IMR-90 (cell line): ENCODE measurements around the gene RTBDN. TPM values are rescaled to one million over a fixed set of nuclear protein-coding genes. Genes with fewer than 3 reads are reported as not detected.

Experiments used
- ATAC-seq: fragments of 200-7000 bp; cut with Tn5 transposase; 2 replicates; pipeline ENCODE4 v1.9.1; 2020; ENCODE audit warnings: low read depth, mild to moderate bottlenecking, moderate library complexity
- BruUV-seq: library from RNA; stranded (reverse); fragments of 400-500 nt; replicated peaks from 2 replicates; lab custom pipeline; 2021; lab: Mats Ljungman, UMichigan
- CTCF ChIA-PET: fragments of 300-600 bp; formaldehyde crosslinking; extraction: SDS; loops from one replicate; lab custom pipeline; 2021; ENCODE audit warnings: antibody characterized with exemption; lab: Yijun Ruan, JAX
- POLR2A ChIA-PET: fragments of 300-600 bp; sonication (Branson Sonifier 250); formaldehyde crosslinking; loops from one replicate; lab custom pipeline; 2022; ENCODE audit warnings: antibody characterized with exemption; ENCODE audit not compliant: unreplicated experiment; lab: Charles Lee
- DNase-seq: peaks from one replicate; pipeline ENCODE4 v3.0.0; 2013
- H2AFZ ChIP-seq: replicated peaks from 2 replicates; pipeline ENCODE3; 2013; ENCODE audit warnings: low read length, mild to moderate bottlenecking; ENCODE audit not compliant: poor library complexity
- H2AK5ac ChIP-seq: 2 replicates; pipeline ENCODE4 v1.6.1; 2013; ENCODE audit warnings: low read depth, low read length, inconsistent platforms
- H2AK9ac ChIP-seq: replicated peaks from 2 replicates; pipeline ENCODE3; 2013; ENCODE audit warnings: mild to moderate bottlenecking, low read depth, low read length, moderate library complexity; ENCODE audit not compliant: poor library complexity
- H2BK120ac ChIP-seq: 2 replicates; pipeline ENCODE4 v1.6.1; 2013; ENCODE audit warnings: low read depth, low read length, inconsistent platforms
- H2BK15ac ChIP-seq: 3 replicates; pipeline ENCODE4 v1.6.1; 2013; ENCODE audit warnings: low read depth, low read length, inconsistent platforms
- H2BK20ac ChIP-seq: 2 replicates; pipeline ENCODE4 v1.6.1; 2013; ENCODE audit warnings: low read depth, mild to moderate bottlenecking, inconsistent platforms, low read length, moderate library complexity
- H2BK5ac ChIP-seq: 2 replicates; pipeline ENCODE4 v1.6.1; 2013; ENCODE audit warnings: mild to moderate bottlenecking, low read depth, low read length, inconsistent platforms; ENCODE audit not compliant: poor library complexity, severe bottlenecking
- H3K14ac ChIP-seq: replicated peaks from 2 replicates; pipeline ENCODE4 v1.6.1; 2013; ENCODE audit warnings: low read depth, low read length, inconsistent platforms
- H3K18ac ChIP-seq: 2 replicates; pipeline ENCODE4 v1.6.1; 2013; ENCODE audit warnings: low read depth, low read length, control low read depth
- H3K23ac ChIP-seq: 2 replicates; pipeline ENCODE4 v1.6.1; 2013; ENCODE audit warnings: low read depth, low read length, inconsistent platforms
- H3K27ac ChIP-seq: 2 replicates; pipeline ENCODE4 v1.5.1; 2013; ENCODE audit warnings: mild to moderate bottlenecking, control low read depth, low read length; ENCODE audit not compliant: insufficient read depth
- H3K27me3 ChIP-seq: 2 replicates; pipeline ENCODE4 v1.6.1; 2013; ENCODE audit warnings: low read length; ENCODE audit not compliant: control insufficient read depth, insufficient read depth
- H3K36me3 ChIP-seq: 2 replicates; pipeline ENCODE4 v1.6.1; 2013; ENCODE audit warnings: low read length, mixed read lengths; ENCODE audit not compliant: control insufficient read depth, insufficient read depth
- H3K4ac ChIP-seq: 2 replicates; pipeline ENCODE4 v1.6.1; 2013; ENCODE audit warnings: low read depth, low read length, inconsistent platforms
- H3K4me1 ChIP-seq: 2 replicates; pipeline ENCODE4 v1.6.1; 2013; ENCODE audit warnings: low read length, mixed read lengths; ENCODE audit not compliant: control insufficient read depth, insufficient read depth
- H3K4me2 ChIP-seq: 2 replicates; pipeline ENCODE4 v1.6.1; 2013; ENCODE audit warnings: low read depth, mild to moderate bottlenecking, control low read depth, low read length, moderate library complexity
- H3K4me3 ChIP-seq: 2 replicates; pipeline ENCODE4 v1.5.1; 2013; ENCODE audit warnings: low read depth, mild to moderate bottlenecking, control low read depth, low read length, moderate library complexity; ENCODE audit not compliant: insufficient read depth
- H3K56ac ChIP-seq: 2 replicates; pipeline ENCODE4 v1.6.1; 2013; ENCODE audit warnings: low read length, inconsistent platforms; ENCODE audit not compliant: insufficient read depth; ENCODE audit errors: extremely low read depth
- H3K79me1 ChIP-seq, 2 experiments: 2 replicates each; pipeline ENCODE4 v1.6.1; 2013; ENCODE audit warnings: low read length in 2 of 2, inconsistent platforms in 1 of 2, low read depth in 1 of 2
- H3K9ac ChIP-seq: 2 replicates; pipeline ENCODE4 v1.6.1; 2013; ENCODE audit warnings: low read depth, low read length, control low read depth
- H3K9me1 ChIP-seq: 2 replicates; pipeline ENCODE4 v1.6.1; 2013; ENCODE audit warnings: low read length, inconsistent platforms; ENCODE audit not compliant: insufficient read depth
- H3K9me3 ChIP-seq: 2 replicates; pipeline ENCODE4 v1.6.1; 2013; ENCODE audit warnings: low read length; ENCODE audit not compliant: control insufficient read depth, insufficient read depth
- H4K20me1 ChIP-seq: 2 replicates; pipeline ENCODE4 v1.6.1; 2013; ENCODE audit warnings: low read length, inconsistent platforms; ENCODE audit not compliant: insufficient read depth
- H4K5ac ChIP-seq: 2 replicates; pipeline ENCODE4 v1.6.1; 2013; ENCODE audit warnings: mild to moderate bottlenecking, low read depth, low read length, control low read depth
- H4K8ac ChIP-seq, 2 experiments: 2 replicates each; pipeline ENCODE4 v1.6.1; 2013; ENCODE audit warnings: low read depth in 2 of 2, low read length in 2 of 2, control low read depth in 1 of 2, inconsistent platforms in 1 of 2
- H4K91ac ChIP-seq: 2 replicates; pipeline ENCODE4 v1.6.1; 2013; ENCODE audit warnings: low read depth, low read length, inconsistent platforms; ENCODE audit not compliant: insufficient read depth
- BHLHE40 ChIP-seq: fragments of 150-350 bp; IDR thresholded peaks from 2 replicates; pipeline ENCODE4 v1.6.1; 2016; ENCODE audit warnings: mild to moderate bottlenecking, low read depth, low read length
- FOS ChIP-seq: fragments of 150-350 bp; IDR thresholded peaks from 2 replicates; pipeline ENCODE4 v1.6.1; 2016; ENCODE audit warnings: low read depth, low read length
- MAZ ChIP-seq: IDR thresholded peaks from 2 replicates; pipeline ENCODE4 v1.6.1; 2012; ENCODE audit warnings: low read depth, mild to moderate bottlenecking, low read length, improper control_type of control experiment, moderate library complexity, borderline replicate concordance
- WGBS, 2 experiments: methylation state at CpG; one replicate each; pipeline versions ENCODE4 v1.1.5 to v1.1.7; 2013; ENCODE audit warnings: missing lambda C conversion rate in 2 of 2; ENCODE audit not compliant: insufficient read length in 1 of 2; ENCODE audit errors: extremely low coverage in 2 of 2; 5-methylcytosine and 5-hydroxymethylcytosine counted together
- dilution Hi-C: fragments of 300-500 bp; cut with HindIII; formaldehyde crosslinking; loops from one replicate; pipeline ENCODE4 v1.14.3; 2018; ENCODE audit warnings: low sequenced_read_pairs; ENCODE audit not compliant: unreplicated experiment
- in situ Hi-C: fragments of 300-500 bp; cut with MboI; formaldehyde crosslinking; loops from 3 replicates; pipeline ENCODE4 v1.14.3; 2019; ENCODE audit warnings: low sequenced_read_pairs, inconsistent platforms, mixed read lengths
- intact Hi-C: fragments of 100-400 bp; cut with micrococcal nuclease; formaldehyde crosslinking; loops from 2 replicates; pipeline ENCODE4 v1.10.0; 2022
- polyA plus RNA-seq, 3 experiments: library from polyadenylated mRNA; depleted of rRNA; stranded (reverse); fragments of >200 nt; gene quantifications; 2 replicates each; pipeline ENCODE4 v1.2.3, GENCODE V29; 2012; ENCODE audit warnings: low replicate concordance in 1 of 3
- total RNA-seq: library from RNA; depleted of rRNA; stranded (reverse); fragments of >200 nt; gene quantifications from 2 replicates; pipeline ENCODE4 v1.2.3, GENCODE V29; 2012

The RTBDN gene
- total and polyA plus RNA-seq, 2 of the 4 experiments (the other 2 are of a cell fraction): 0.07 TPM; not detected in 1

DNA sequence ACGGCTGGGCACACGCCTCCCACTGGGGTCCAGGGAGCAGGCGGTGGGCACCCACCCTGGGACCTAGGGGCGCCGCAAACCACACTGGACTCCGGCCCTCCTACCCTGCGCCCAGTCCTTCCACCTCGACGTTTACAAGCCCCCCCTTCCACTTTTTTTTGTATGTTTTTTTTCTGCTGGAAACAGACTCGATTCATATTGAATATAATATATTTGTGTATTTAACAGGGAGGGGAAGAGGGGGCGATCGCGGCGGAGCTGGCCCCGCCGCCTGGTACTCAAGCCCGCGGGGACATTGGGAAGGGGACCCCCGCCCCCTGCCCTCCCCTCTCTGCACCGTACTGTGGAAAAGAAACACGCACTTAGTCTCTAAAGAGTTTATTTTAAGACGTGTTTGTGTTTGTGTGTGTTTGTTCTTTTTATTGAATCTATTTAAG lies 41.5 kb downstream of the RTBDN start:
- Histone ChIP-seq H4K8ac (peak overlapping the region; percentile 10 to 88; a peak in 2 of 4 replicates), H2BK15ac (no peak overlapping the region), H2BK20ac (no peak overlapping the region), H4K5ac (peak overlapping the region; percentile 62; the same call in 1 of the 2 replicates), H3K4ac (peak overlapping the region; percentile 83), H2AFZ (peak overlapping the region; percentile 81), H3K79me1 (peaks cover 0 to 39% of the 10 kb centered on the region in 2 experiments; a peak in 2 of 4 replicates), H3K4me1 (peaks cover 19% of the 10 kb centered on the region), H4K91ac (peak overlapping the region; percentile 64; the same call in 1 of the 2 replicates), H3K23ac (peak overlapping the region; percentile 69), H3K9ac (peak overlapping the region; percentile 80), H3K27ac (peak overlapping the region; percentile 85), H3K56ac (peak overlapping the region; percentile 70), H2AK5ac (peak overlapping the region; percentile 72), H3K14ac (peak overlapping the region; percentile 95), H4K20me1 (peaks cover 20% of the 10 kb centered on the region), H2BK5ac (peak overlapping the region; percentile 92), H3K36me3 (no peaks in the 10 kb centered on the region), H3K27me3 (no peaks in the 10 kb centered on the region), H2AK9ac (peak overlapping the region; percentile 97), H3K4me2 (peak overlapping the region; percentile 88), H3K9me1 (no peaks in the 10 kb centered on the region; the same call in none of the 2 replicates), H2BK120ac (peak overlapping the region; percentile 17; the same call in 1 of the 2 replicates), H3K9me3 (no peaks in the 10 kb centered on the region), H3K4me3 (peak overlapping the region; percentile 97), H3K18ac (peak overlapping the region; percentile 64; the same call in 1 of the 2 replicates)
- DNase-seq (no peak), ATAC-seq (no peak)
- no TSS peak for BruUV-seq
- intact Hi-C loops (no loop called here), dilution Hi-C loops (no loop called here), in situ Hi-C loops (loop anchor here (25.0 kb wide), 1 partner anchor 1044 kb away; no protein-coding TSS in a partner anchor)
- ChIA-PET CTCF (interaction anchor here (1.1 to 3.0 kb wide), 5 partner anchors 15 to 35 kb away, joined by 3 to 14 read pairs (median 8); no protein-coding TSS in a partner anchor), POLR2A (interaction anchor here (0.6 to 2.4 kb wide), 5 partner anchors 10 to 243 kb away, joined by 3 to 11 read pairs (median 5); no protein-coding TSS in a partner anchor)
- no CpG with 5 or more reads among the region's 22 CpGs for WGBS, 2 experiments
- TF ChIP-seq FOS (peak; percentile 44; the same call in 1 of the 2 replicates), MAZ (peak; percentile 32; the same call in 1 of the 2 replicates), BHLHE40 (no peak)
